ENCODE data around the gene ALK.
"Not testable (repeated sequence)": the region's sequence is repeated elsewhere in the genome, so short reads cannot be mapped to it uniquely, and the experiment has no call there.

ALK gene

DNA sequence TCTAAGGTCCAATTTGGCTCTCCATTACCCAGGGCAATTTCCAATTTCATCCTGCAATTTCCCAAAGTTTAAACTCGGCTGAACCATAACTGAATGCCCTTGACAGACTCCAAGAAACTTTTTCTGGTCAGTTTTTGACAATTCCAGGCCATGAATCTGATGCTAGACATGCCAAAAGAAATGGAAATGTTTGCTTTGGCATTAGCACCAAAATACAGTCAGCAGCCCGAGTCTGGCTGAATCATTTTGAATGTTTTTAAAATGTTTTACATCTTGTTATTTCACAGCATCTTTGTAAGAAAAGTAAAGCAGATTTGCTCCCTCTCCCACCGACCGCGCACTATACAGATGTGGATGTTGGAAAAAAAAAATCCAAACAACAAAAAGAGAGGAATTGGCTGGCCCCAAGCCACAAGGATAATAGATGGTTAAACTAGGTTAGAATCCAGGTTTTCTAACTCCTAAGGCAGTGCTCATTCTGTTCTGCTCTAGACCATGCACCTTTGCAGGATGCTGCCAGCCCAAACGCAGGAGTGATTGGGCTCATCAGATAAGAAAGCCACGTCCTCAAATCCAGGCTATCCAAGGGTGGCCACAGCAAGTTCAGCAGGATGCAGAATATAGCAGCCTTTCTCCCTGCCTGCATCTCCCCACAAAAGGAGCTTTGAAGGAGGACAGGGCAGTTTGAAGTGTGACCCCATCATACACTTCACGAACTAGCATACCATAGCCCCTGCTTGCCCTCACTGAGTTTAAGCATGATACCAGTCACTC lies 167.5 kb downstream of the ALK start:
- no peak for DNase-seq

DNA sequence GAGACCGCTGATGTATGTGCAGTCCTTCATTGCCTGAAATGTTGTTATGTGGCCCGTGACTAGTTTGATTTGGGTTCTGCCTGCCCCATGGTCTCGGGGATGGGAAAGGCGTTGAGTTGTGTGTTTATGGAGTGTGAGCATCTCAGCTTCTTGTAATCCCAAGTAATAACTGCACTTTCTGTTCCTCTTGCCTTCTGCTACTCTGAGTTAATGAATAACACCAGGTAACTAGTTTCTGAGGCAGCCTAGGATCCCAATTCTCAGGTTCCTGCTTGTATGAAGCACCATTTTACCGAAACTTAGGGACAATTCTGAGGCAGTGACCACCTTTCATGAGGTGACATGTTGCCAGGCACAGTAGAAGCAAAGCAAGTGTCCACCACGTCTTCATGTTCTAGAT lies 170.0 kb downstream of the ALK start:
- no peak for DNase-seq

DNA sequence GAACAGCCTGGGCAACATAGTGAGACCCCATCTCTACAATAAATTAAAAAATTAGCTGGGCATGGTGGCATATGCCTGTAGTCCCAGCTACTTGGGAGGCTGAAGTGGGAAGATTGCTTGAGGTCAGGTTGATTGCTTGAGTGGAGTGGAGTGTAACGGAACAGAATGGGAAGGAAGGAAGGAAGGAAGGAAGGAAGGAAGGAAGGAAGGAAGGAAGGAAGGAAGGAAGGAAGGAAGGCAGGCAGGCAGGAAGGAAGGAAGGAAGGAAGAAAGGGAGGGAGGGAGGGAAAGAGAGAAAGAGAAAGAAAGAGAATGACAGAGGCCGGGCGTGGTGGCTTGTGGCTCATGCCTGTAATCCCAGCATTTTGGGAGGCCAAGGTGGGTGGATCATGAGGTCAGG lies 170.9 kb downstream of the ALK start:
- not testable (repeated sequence) for DNase-seq

DNA sequence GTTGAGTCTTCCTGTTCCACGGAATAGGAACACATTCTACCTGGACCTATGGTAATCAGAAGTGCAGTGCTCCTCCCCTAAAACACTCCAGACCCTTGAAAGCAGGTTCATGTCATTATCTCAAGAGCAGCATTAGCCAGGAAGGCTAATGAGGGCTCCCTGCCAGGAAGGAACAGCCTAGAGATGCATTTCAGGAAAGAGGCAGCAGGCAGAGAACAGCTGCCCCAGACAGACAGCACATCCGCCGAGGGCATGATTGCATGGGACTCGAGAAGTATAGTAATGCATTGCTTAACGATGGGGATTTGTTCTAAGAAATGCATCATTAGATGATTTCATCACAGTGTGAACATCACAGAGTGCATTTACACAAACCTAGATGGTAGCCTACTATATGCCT lies 171.5 kb downstream of the ALK start:
- DNase-seq = no peak

DNA sequence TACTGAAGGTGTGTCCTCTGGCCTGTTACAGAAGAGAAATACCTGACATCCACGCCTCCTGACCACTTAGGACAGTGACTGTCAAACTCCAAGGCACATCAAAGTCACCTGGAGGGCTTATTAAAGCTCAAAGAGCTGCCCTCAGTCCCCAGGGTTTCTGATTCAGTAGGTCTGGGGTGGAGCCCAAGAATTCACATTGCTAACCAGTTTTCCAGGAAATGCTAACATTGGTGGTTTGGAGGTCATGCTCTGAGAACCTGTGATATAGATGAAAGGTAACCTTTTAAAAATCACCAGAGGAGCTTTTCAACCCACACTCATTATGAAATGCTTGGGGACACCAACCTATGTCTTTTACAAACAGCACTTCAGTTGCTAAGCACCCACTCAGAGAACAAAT lies 172.3 kb downstream of the ALK start:
- no peak for DNase-seq

DNA sequence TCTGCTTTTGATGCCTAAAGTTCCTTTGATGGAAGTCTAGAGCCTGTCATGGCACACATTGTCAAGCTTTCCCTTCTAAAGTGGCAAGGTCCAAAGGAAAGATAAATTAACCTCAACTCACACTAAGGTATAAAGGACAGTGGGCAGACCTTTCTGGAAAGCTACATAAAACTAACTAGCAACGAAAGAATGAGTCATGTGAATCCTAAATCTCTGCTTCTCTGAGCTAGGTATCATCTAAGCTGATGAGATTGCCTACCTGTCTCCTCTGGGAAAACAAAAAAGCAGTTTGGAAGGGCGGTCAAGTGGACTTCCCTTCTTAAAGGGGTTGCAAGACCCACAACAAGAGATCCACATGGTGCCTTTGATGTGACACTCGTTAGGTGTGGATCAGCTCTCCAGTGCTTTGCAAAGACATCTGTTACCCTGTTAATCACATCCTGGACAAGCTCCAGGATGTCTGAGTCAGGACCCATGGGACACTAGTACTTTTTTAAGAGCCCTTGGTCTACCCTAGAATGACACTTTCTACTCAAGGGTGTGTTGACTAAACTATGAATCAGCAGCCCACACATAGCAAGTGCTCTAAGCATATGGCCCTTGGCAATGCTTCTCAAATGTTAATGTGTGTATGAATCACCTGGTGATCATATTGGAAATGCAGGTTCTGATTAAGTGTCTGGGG lies 173.5 kb downstream of the ALK start:
- DNase-seq = no peak

DNA sequence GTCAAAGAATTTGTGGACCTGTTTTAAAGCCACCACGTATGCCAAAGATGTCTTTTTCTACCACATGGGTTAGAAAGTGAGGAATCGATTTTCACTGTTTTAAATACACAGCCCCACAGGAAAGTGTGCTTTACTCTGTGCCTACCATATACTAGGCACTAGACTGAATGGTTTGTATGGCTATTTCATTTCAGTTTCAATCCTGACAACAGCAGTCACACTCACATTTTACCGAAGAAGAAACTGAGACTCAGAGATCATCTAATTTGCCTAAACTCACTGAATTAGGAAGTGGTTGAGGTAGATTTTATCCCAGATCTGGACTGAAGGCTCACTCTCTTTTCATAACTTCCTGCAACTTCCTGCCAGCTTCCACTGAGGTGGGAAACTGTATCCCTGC lies 176.4 kb downstream of the ALK start:
- DNase-seq = no peak

DNA sequence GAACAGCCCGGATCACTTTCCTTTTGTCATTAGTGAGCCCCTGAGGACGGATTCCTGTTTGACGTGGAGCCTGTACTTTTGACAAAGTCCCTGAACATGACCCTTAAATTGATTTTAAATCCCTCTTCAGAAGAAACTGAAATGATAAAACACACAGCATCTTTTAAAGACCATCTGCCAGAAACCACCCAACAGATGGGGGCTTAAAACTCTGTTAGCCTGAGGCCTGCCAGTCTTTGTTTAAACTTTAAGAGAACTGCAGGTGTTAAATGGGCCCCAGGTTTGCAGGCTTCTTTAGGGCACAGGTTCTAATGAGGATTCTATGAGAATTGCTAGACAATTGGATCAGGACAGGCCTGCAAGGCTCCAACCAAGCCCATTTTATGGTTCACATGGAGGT lies 177.9 kb downstream of the ALK start:
- no peak for DNase-seq

DNA sequence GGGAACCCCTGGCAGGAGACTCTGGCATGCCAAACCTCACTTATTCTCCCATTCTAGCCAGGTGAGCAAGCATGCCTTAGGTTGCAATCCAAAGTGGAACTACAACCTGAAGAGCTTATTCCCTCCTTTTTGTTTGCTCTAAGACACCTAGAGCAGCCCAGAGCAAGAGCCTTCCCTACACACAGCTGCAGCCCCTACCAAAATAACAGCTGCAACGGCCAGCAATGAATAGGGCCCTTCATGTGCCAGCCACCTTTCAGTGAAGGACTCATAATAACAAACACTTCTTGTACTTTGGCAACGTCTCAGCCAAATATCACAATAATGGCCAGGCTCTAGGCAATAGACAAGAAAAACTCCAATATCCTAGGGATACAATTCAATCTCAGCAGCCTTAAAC lies 178.7 kb downstream of the ALK start:
- no peak for DNase-seq

DNA sequence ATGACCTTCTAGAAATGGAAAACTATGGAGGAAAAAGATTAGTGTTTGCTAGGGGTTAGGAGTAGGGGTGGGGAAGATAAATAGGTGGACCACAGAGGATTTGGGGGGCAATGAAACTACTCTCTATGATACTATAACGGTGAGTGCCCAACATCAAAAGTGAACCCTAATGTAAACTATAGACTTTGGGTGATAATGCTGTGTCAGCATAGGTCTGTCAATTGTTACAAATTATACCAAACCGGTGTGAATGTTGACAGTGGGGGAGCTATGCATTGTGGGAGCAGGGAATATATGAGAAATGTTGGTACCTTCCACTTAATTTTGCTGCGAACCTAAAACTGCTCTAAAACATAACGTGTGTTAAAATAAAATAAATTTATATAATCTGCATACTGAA lies 180.3 kb downstream of the ALK start:
- no peak for DNase-seq

DNA sequence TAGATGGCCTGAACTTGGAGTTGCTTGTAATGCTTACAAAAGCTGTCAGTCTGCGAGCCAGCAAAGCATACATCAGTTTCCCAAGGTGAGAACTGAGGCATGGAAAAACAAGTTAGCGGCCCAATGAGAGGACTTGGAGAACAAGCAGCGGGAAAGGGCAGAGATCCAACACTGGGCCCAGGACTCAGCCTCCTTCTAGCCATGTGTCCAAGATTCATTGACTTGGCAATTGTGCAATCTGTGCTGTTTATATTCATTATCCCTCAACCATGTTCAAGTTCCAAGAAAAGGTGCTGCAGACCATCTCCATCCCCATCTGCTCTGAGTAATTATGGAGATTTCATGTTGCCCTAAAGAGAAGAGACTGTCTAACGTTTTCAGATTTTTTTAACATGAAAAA lies 187.4 kb downstream of the ALK start:
- no peak for DNase-seq

DNA sequence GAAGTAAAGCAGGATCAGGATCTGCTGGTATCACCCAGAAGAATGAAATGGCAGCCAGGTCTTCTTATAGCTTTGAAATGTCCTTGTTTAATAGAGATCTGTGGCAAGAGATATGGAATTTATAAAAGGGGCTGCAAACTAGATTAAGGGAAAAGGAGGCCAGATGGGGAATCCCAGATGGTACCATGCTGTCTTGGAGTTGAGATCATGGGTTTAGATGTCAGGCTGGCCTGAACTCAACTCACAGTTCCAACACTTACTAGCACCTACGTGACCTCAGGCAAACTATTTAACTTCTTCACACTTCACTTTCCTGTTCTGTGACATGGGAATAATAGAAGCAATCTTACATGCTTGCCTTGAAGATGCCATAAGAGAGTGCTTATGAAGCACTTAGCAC lies 188.2 kb downstream of the ALK start:
- no peak for DNase-seq

DNA sequence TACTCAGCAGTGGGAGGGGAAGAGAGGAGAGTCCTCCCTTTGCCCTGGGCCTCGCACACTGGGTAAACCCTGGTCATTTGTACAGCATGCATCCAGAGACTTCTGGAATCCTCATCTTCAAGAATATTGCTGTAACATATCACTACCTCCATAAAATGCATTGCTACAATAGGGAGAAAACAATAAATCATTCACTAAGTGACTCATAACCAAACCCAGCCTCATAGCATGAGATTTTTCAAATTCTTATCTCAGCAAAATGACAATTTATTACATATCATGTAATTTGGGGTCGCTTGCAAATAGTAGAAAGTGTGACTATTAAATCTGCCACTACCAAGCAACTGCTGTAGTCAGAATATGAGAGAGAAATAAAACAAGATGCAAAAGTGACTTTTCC lies 189.4 kb downstream of the ALK start:
- no peak for DNase-seq

DNA sequence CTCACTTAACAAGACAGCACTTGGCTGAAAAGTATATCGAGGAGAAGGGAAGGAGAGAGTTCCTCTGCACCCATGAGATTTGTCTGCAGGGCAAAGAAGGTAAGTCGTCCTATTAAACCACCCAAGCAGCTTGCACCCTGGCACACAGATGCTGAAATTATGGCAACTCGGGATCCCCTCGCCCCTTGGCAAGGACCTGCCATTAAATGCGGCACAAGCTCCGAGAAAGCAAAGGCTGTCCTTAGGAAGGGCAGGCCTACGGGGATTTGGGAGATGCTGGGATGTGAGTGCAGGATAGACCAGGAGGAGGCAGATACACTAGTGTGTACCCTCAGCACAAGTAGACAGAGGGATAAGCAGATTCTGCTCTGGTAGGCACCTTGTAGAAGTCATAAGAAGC lies 191.5 kb downstream of the ALK start:
- DNase-seq = no peak

DNA sequence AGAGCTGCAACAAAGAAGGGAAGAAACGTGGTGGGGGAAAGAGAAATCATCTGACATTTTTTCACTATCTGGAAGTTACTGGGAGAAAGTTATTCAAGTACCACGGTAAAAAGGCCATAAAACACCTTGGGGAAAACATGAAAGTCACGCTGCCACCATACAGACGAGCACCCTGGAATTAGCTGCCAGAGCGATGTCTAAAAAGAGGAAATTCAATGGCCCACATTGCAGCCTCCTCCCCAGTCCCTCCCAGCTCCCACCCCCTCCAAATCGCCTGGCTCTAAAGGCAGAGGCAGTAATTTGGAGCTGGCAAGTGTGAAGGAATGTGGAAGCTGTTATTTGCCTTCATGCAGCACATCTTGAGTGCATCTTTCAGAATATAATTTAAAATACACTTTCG lies 192.0 kb downstream of the ALK start:
- no peak for DNase-seq

DNA sequence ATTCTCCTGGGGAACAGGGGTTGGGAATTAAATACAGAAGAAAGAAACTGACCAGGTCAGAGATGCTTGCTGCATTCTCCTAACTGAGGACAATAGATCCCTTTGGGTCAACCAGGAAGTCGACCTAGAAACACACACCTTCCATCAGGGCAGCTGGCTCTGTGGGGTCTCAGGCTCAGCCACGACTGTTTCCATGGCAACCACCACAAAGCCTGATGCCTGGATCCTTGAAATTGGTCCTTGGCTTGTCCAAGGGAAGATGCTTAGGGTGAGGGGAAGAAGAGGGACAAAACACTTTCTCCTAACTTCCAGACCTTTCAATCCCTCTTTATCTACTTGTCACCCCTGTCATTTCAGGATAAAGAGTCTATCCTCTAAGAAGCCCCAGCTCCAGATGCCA lies 194.4 kb downstream of the ALK start:
- no peak for DNase-seq

DNA sequence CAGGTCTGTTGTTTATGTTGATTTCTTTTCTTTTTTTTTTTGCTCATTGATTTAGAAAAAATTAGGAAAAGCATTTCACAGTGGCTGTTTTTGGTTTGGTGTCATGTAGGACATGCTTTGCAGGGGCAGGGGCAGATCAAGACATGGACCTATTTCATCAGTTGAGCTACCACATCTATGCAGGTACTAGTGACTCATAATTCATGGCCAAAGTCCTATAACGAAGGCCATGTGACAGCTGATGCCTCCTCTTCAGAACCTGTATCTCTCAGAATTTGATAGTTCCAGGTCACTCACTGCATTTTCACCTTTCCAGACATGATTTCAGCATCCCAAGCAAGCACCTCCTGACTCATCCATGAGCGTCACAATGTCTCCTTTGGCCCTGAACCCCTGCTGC lies 195.8 kb downstream of the ALK start:
- DNase-seq = no peak

DNA sequence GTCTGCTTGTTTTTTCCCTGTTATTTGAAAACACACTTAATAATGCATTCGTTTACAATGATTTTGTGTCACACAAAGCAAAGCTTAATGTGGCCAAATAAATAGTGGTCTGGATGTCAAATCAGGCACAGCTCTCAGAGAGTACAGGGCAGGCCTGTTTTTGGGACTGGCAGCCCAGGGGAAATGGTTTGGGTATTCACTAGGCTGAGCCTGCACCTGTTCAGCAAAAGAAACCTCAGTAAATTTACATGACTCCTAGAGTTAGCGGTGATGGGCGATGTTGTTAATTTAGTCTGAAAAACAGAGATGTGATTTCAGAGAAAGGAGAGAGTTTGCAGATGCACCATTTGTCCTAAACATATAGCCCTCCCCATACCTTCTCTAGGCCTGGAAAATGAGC lies 197.1 kb downstream of the ALK start:
- DNase-seq = no peak

DNA sequence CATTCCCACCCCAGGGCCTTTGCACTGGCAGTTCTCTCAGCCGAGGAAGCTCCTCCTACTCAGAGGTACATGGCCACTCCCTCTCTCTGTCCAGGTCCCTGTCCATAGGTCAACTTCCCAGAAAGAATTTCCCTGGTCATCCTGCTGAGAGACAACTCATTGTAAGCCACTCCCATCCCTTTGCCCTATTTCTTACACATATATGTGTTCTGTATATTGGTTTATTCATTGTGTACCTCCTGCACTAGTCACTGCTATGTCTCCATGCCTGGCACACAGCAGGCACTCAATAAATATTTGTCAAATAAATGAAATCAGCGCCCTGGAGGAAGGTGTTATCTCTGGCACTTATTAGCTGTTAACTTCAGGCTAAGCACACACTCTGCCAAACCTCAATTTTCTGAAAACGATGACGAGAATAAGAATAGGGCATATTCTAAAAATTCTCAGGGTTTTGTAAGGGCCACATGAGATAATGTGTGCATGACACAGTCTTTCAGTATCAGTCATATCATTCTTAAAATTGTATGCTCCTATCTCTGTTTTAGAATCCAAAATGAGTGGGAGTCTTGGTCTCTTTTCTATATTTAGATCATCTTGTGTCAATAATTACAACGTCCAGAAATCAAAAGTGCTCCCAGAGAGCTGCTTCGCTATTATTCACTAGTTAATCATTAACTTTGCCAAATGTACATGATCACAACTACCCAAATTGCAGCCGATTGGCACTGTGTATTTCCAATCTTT lies 198.0 kb downstream of the ALK start:
- DNase-seq = no peak

DNA sequence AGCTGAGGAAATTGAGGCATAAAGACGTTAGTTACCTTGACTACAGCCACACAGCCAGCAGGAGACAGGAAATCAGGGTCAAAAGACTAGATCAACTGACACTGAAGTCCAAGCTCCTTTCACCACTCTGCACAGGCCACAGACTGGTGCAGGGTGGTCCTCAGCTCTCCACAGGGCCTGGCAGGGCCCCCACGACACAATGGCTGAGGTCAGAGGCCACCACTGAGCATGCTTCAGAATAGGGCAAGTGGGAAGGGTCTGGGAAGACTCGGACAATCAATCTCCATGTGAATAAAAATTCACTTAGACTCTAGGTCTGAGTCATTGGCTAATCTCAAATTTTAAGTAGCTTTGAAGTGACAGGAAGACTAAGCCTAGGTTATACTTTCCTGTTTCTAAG lies 201.7 kb downstream of the ALK start:
- no peak for DNase-seq

DNA sequence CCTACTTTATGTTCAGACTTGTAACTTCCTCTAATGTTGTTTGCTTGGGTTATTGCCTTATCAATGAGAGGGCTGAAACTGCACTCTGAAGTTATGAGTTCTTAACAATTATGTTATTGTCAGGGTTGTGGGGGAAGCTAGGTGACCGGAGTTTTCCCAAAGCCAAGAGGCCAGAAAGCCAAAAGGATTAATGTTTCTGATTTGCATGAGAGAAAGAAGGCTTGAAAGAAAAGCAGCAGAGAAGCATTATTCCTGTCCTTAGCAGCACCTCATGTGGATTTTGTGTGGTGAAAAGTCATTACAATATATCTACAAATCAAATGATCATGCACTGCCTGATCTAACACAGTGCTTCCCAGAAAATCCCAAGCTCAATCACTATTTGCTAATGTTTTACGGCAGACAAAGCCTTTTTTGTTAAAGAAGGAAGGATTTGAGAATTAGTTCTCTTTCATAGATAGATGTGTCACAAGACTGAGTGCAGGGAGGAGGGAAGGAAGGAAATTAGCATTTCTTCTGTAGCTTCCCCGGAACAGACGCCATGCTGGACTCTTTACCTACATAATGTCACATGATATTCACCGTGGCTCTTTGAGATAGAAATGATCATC lies 203.2 kb downstream of the ALK start:
- no peak for DNase-seq

DNA sequence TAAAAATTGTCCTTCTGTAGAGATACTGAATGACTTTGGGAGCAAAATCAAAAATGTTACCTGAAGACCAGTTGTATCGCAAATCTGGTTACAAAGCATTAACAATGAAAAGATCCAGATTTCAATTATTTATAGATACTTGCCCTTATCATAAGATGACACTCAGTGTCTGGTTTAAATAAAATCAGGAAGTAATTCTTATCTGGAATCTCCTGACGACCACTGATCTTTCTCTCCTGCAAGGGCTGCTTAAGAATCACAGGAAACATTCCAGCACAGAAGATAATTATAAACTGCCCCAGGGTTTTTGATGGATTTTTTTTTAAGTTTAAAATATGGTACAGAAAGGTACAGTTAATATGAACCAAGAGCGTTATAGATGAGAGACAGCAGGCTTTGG lies 205.7 kb downstream of the ALK start:
- DNase-seq = no peak

DNA sequence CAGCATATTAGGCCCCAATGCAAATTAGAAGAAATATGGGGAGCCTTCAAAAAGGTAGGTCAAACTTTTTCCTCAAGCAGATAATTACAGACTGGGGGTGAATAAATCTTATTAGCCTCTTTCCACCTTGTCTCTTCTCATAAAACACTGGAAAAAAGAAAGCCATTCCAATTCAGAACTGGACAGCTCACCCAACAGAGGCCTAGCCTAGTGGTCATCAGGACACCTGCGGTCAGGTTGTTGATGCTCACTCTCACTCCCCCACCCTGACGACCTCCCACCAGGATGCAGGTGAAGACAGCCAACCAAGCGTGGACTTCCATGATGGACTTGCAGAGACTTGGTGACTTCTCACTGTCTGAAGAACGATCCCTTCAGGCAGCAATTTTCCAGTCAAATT lies 207.1 kb downstream of the ALK start:
- DNase-seq = no peak
